Retinal pigment epithelial cell (primary cell): ENCODE data around the gene FRY.
"Not testable (repeated sequence)": the region's sequence is repeated elsewhere in the genome, so short reads cannot be mapped to it uniquely, and the experiment has no call there.

Source experiments
- DNase-seq: peaks from one replicate; pipeline ENCODE4 v3.0.0-alpha.2; 2010; ENCODE audit warnings: low read depth
- H3K4me3 ChIP-seq: 2 replicates; pipeline ENCODE4 v1.5.1; 2011; ENCODE audit warnings: mild to moderate bottlenecking, low read length, control low read depth, moderate library complexity
- TF ChIP-seq, protein P1 (sequence below): conservative IDR thresholded peaks from 2 replicates; pipeline ENCODE4 v1.5.1; 2011; ENCODE audit warnings: low read depth, low read length, control low read depth, inconsistent platforms

Gene FRY

DNA sequence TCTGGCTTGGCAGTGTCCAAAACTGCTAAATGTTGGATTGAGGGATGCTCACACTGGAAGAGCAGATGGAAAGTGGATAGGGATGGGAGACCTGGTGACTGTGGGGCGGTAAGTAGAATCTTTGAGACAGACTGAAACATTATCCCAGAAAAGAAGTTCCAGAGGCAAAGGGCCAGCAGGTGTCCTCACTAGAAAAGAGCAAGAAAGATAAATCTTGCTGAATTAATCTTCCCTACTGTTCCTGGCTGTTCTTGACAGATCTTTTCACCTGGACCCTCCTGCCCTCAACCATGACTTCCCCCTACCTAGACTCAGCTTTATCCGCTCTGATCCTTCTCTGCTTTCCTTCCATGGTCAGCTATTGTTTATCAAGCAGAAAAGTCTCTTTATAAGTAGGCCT is 35.0 kb upstream of the FRY start:
- TF ChIP-seq, protein P1, sequence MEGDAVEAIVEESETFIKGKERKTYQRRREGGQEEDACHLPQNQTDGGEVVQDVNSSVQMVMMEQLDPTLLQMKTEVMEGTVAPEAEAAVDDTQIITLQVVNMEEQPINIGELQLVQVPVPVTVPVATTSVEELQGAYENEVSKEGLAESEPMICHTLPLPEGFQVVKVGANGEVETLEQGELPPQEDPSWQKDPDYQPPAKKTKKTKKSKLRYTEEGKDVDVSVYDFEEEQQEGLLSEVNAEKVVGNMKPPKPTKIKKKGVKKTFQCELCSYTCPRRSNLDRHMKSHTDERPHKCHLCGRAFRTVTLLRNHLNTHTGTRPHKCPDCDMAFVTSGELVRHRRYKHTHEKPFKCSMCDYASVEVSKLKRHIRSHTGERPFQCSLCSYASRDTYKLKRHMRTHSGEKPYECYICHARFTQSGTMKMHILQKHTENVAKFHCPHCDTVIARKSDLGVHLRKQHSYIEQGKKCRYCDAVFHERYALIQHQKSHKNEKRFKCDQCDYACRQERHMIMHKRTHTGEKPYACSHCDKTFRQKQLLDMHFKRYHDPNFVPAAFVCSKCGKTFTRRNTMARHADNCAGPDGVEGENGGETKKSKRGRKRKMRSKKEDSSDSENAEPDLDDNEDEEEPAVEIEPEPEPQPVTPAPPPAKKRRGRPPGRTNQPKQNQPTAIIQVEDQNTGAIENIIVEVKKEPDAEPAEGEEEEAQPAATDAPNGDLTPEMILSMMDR = peak; percentile 5

GRCh38 chr13:31997641-31998040 is 33.9 kb upstream of the FRY start:
- TF ChIP-seq, protein P1 = no peak
- H3K4me3 ChIP-seq = no peak overlapping the region
- DNase-seq = no peak

More for the DNA sequence above, 35.0 kb upstream of the FRY start:
- H3K4me3 ChIP-seq = no peak overlapping the region
- DNase-seq = no peak

DNA sequence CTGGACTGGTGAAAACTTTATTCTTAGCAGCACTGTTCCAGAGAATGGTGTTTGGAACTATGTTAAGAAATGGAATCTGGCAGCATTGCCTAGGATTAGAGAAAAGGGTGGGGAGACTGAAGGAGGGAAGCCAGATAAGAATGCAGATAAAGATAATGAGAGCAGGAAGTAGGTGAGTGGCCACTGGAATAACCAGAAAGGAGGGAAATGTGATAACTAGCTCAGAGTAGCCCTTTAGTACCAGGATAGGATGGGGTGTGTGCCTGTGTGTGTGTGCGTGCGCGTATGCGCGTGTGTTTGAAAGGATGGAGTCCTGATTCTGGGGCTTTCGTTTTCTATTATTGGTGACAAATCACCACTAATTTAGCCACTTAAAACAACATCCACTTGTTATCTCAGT is 33.4 kb upstream of the FRY start:
- TF ChIP-seq, protein P1 = no peak
- DNase-seq = peak; percentile 60
- no peak overlapping the region for H3K4me3 ChIP-seq

DNA sequence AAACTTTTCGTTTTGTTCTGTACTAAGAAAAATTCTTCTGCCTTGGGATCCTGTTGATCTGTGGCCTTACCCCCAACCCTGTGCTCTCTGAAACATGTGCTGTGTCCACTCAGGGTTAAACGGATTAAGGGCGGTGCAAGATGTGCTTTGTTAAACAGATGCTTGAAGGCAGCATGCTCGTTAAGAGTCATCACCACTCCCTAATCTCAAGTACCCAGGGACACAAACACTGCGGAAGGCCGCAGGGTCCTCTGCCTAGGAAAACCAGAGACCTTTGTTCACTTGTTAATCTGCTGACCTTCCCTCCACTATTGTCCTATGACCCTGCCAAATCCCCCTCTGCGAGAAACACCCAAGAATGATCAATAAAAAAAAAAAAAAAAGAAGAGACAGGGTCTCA is 30.8 kb upstream of the FRY start:
- DNase-seq, H3K4me3 ChIP-seq: not testable (repeated sequence)

GRCh38 chr13:32001154-32001768 is 30.3 kb upstream of the FRY start:
- DNase-seq = no peak
- TF ChIP-seq, protein P1 = peak; percentile 67
- H3K4me3 ChIP-seq = no peak overlapping the region

DNA sequence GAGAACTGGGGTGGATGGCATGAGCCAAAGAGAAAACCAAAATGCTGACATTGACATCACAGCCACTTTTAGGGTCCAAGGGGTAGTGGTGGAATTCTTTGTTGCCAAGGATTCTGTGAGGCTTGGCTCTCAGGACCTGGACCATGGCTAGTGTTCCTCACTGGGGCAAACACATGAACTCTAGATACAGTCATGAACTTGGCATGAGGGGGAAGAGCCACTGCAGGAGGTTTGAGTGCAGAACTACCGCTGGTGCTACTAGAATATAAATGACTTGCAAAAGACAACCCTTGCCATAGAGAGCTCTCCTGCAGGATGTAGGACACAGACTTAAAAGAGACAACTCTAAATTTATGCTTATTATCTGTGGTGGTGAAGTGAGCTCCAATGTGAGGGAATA is 29.8 kb upstream of the FRY start:
- no peak for DNase-seq
- no peak overlapping the region for H3K4me3 ChIP-seq
- TF ChIP-seq, protein P1 = no peak

GRCh38 chr13:32002873-32003272 is 28.7 kb upstream of the FRY start:
- TF ChIP-seq, protein P1 = no peak
- DNase-seq = no peak
- H3K4me3 ChIP-seq = no peak overlapping the region
